GM13976 (cell line): ENCODE measurements around the gene ZNF556.

Experiments used
- DNase-seq: peaks from one replicate; pipeline ENCODE4 v3.0.0; 2012; ENCODE audit warnings: low spot score
- in situ Hi-C: fragments of 300-500 bp; cut with MboI; formaldehyde crosslinking; loops from one replicate; pipeline ENCODE4 v1.12.0; 2022; ENCODE audit warnings: low sequenced_read_pairs, mixed read lengths, inconsistent platforms; ENCODE audit not compliant: unreplicated experiment
- TF ChIP-seq, protein P1 (sequence below): IDR thresholded peaks from 2 replicates; pipeline ENCODE4 v1.5.1; 2012; ENCODE audit warnings: borderline replicate concordance, mild to moderate bottlenecking; ENCODE audit not compliant: insufficient read depth; ENCODE audit errors: extremely low read depth, missing control alignments, control extremely low read depth

Gene ZNF556

DNA sequence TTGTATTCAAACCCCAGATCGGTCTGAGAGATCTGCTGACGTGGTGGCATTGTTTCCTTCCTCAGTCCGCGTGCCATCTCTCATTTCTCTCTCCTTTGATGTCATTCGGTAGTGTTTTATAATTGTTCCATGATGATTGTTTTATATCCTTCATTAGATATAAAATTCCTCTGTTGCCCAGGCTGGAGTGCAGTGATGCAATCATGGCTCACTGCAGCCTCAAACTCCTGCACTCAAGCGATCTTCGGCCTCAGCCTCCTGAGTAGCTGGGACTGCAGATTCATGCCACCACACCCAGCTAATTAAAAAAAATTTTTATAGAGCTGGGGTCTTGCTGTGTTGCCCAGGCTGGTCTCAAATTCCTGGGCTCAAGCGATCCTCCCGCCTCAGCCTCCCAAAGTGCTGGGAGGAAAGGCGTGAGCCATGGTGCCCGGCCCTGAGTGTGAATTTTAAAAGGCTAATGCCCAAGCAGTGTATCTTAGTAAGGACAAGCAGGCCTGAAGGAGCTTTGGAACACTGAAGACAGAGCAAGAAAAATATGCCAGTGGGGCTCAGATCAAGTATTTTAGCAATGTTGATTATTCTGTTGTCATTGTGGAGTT, 38.9 kb downstream of the ZNF556 start:
- in situ Hi-C loops: no loop called here
- DNase-seq: no peak
- TF ChIP-seq, protein P1, sequence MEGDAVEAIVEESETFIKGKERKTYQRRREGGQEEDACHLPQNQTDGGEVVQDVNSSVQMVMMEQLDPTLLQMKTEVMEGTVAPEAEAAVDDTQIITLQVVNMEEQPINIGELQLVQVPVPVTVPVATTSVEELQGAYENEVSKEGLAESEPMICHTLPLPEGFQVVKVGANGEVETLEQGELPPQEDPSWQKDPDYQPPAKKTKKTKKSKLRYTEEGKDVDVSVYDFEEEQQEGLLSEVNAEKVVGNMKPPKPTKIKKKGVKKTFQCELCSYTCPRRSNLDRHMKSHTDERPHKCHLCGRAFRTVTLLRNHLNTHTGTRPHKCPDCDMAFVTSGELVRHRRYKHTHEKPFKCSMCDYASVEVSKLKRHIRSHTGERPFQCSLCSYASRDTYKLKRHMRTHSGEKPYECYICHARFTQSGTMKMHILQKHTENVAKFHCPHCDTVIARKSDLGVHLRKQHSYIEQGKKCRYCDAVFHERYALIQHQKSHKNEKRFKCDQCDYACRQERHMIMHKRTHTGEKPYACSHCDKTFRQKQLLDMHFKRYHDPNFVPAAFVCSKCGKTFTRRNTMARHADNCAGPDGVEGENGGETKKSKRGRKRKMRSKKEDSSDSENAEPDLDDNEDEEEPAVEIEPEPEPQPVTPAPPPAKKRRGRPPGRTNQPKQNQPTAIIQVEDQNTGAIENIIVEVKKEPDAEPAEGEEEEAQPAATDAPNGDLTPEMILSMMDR: no peak

DNA sequence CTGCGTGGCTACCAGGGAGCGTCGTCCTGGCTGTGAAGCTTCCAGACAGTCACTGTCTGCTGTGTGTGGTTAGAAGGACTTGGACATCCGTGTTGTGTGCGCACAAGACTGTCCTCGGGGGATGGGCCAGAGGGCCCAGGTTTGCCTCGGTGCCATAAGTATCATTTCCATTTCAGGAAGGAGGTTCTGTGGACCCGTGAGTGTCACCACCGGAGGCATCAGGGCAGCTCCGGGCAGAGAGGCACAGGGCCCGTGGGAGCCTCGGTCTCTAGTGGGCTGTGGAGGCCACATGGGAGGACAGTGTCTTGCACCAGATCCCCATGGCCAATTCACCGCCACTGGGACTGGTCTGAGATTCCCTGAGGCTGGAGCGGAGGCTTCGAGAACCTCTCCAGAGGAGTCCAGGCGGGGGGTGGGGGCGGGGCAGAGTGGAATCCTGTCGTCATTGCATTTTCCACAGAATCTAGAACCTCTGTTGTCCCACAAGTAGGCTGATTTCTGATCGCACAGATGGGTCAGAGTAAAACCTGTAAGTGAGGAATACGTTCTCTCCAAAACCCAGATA, 39.6 kb downstream of the ZNF556 start:
- no peak for DNase-seq
- TF ChIP-seq, protein P1: no peak
- in situ Hi-C loops: no loop called here

DNA sequence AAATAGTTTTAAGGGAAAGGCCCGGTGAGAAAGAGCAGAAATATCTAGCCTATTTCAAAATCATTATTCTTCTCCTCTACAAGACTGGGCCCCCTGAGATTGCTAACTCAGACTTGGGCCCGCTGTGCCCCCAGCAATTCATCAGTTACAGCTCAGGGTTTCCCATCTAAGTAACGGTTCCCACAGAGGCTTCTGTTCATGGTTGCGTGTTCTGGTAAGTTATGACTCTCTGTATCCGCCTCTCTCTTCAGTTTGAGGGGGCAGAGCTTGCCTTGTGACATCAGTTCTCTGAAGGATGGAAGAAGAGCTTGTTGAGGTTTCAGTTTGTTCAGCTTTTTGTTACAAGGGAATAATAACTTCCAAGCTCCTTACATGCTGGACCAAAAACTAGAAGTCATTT, 45.2 kb downstream of the ZNF556 start:
- DNase-seq: no peak
- in situ Hi-C loops: no loop called here

DNA sequence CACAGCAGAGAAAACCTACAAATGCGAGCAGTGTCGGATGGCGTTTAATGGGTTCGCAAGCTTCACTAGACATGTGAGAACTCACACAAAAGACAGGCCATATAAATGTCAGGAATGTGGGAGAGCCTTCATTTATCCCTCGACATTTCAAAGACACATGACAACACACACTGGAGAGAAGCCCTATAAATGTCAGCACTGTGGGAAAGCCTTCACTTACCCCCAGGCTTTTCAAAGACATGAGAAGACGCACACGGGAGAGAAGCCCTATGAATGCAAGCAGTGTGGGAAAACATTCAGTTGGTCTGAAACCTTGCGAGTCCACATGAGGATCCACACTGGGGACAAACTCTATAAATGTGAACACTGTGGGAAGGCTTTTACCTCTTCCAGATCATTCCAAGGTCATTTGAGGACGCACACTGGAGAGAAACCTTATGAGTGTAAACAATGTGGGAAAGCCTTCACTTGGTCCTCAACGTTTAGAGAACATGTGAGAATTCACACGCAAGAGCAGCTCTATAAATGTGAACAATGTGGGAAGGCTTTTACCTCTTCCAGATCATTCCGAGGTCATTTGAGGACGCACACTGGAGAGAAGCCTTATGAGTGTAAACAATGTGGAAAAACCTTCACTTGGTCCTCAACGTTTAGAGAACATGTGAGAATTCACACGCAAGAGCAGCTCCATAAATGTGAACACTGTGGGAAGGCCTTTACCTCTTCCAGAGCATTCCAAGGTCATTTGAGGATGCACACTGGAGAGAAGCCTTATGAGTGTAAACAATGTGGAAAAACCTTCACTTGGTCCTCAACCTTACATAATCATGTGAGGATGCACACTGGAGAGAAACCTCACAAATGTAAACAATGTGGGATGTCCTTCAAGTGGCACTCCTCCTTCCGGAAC, 50.4 kb downstream of the ZNF556 start:
- no peak for DNase-seq
- in situ Hi-C loops: no loop called here
- TF ChIP-seq, protein P1: no peak

More for the DNA sequence above, 45.2 kb downstream of the ZNF556 start:
- TF ChIP-seq, protein P1: no peak

DNA sequence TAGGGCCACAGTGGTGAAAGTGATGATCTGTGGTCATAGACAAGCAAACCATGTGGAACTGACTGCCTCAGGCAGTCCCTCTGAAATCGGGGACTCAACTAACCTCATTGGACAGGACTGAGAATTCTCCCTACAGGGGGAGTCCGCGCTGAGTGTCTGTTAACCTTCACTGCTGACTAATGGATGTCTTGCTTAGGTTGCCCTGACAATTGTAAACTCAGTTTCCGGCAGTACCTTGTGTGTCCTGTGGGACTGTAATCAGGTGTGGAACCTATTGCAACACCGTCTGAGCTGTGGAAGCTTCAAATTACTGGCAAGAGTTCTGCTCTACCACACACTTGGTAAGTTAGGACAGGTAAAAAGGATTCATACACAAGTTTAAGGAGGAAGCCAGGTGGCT, 55.9 kb downstream of the ZNF556 start:
- TF ChIP-seq, protein P1: no peak
- in situ Hi-C loops: no loop called here
- no peak for DNase-seq

DNA sequence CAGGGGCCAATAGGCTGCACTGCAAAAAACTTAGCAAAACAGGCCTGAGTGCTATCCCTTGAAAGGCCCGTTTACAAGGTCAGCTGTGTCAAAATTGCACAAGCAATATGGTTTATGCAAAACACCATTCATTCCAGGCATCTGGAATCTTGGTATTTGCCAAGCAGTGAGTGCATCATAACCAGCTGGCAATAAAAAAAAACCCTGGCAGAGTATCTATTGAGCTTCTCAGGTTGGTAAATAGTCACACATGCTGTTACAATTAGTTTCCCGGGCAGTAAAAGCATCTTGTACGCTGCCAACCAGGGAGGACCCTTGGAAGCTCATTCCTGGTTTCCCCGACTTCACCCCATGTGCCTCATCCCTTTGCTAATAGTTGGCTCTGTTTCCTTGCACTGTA, 56.4 kb downstream of the ZNF556 start:
- TF ChIP-seq, protein P1: no peak
- no peak for DNase-seq
- in situ Hi-C loops: no loop called here
